PC-9 (cell line): ENCODE data around the gene DRD3. TPM values are rescaled to one million over a fixed set of nuclear protein-coding genes. Genes with fewer than 3 reads are reported as not detected.

ENCODE experiments used
- BruUV-seq: library from RNA; stranded (reverse); fragments of 400-500 nt; replicated peaks from 2 replicates; lab custom pipeline; 2021; lab: Mats Ljungman, UMichigan
- CTCF ChIA-PET: fragments of 300-600 bp; sonication (Branson Sonifier 250); formaldehyde crosslinking; loops from one replicate; lab custom pipeline; 2022; ENCODE audit warnings: antibody characterized with exemption; lab: Charles Lee
- POLR2A ChIA-PET: fragments of 300-600 bp; sonication (Branson Sonifier 250); formaldehyde crosslinking; loops from one replicate; lab custom pipeline; 2022; ENCODE audit warnings: antibody characterized with exemption; ENCODE audit not compliant: unreplicated experiment; lab: Charles Lee
- DNase-seq, 2 experiments: peaks; one replicate each; pipeline versions ENCODE4 v3.0.0 to v3.0.0-alpha.2; 2015 to 2022; ENCODE audit warnings: mixed read lengths in 1 of 2
- H2AFZ ChIP-seq: fragments of 200-600 bp; sonication (generic); 2 replicates; pipeline ENCODE4 v1.8.1; 2017; ENCODE audit warnings: antibody characterized with exemption
- H3F3A ChIP-seq: fragments of 200-600 bp; sonication (generic); 2 replicates; pipeline ENCODE4 v1.8.1; 2017; ENCODE audit warnings: antibody characterized with exemption, mild to moderate bottlenecking, low read depth; ENCODE audit not compliant: insufficient read depth
- H3K27ac ChIP-seq: fragments of 200-600 bp; sonication (generic); 2 replicates; pipeline ENCODE4 v1.6.1; 2016; ENCODE audit warnings: mixed run types
- H3K27me3 ChIP-seq: fragments of 200-600 bp; sonication (generic); 2 replicates; pipeline ENCODE4 v1.6.1; 2016; ENCODE audit warnings: low read depth, mixed run types; ENCODE audit not compliant: insufficient read depth
- H3K36me3 ChIP-seq: fragments of 200-600 bp; sonication (generic); 2 replicates; pipeline ENCODE4 v1.6.1; 2016; ENCODE audit warnings: low read depth, mixed run types
- H3K4me1 ChIP-seq: fragments of 200-600 bp; sonication (generic); replicated peaks from 2 replicates; pipeline ENCODE4 v1.6.1; 2016; ENCODE audit warnings: mixed run types; ENCODE audit not compliant: insufficient read depth
- H3K4me2 ChIP-seq: fragments of 200-600 bp; sonication (generic); 2 replicates; pipeline ENCODE4 v1.6.1; 2017; ENCODE audit warnings: mixed run types
- H3K4me3 ChIP-seq: fragments of 200-600 bp; sonication (generic); 2 replicates; pipeline ENCODE4 v1.6.1; 2016; ENCODE audit warnings: mixed run types
- H3K79me2 ChIP-seq: fragments of 200-600 bp; sonication (generic); 2 replicates; pipeline ENCODE4 v1.6.1; 2017; ENCODE audit warnings: low read depth, mixed run types
- H3K9me2 ChIP-seq: fragments of 200-600 bp; sonication (generic); 2 replicates; pipeline ENCODE4 v1.8.1; 2017; ENCODE audit warnings: mild to moderate bottlenecking; ENCODE audit not compliant: insufficient read depth
- H3K9me3 ChIP-seq: fragments of 200-600 bp; sonication (generic); 2 replicates; pipeline ENCODE4 v1.8.1; 2016; ENCODE audit warnings: low read depth; ENCODE audit not compliant: insufficient read depth
- H4K20me1 ChIP-seq: fragments of 200-600 bp; sonication (generic); 2 replicates; pipeline ENCODE4 v1.8.1; 2017; ENCODE audit not compliant: insufficient read depth
- EZH2 ChIP-seq: fragments of 200-600 bp; sonication (generic); IDR thresholded peaks from 2 replicates; pipeline ENCODE4 v1.8.0; 2017; ENCODE audit warnings: antibody characterized with exemption, low read depth
- intact Hi-C: fragments of 100-400 bp; cut with micrococcal nuclease; formaldehyde crosslinking; loops from one replicate; pipeline ENCODE4 v1.10.0; 2022; ENCODE audit not compliant: unreplicated experiment
- total RNA-seq: library from RNA; stranded (reverse); gene quantifications from 2 replicates; pipeline ENCODE4 v1.2.3, GENCODE V29; 2021
- TF ChIP-seq, protein P1 (sequence below): fragments of 200-600 bp; sonication (generic); conservative IDR thresholded peaks from 2 replicates; pipeline ENCODE4 v1.6.1; 2017; ENCODE audit warnings: mixed run types, antibody characterized with exemption, mild to moderate bottlenecking, moderate library complexity

The DRD3 gene
- total RNA-seq, 1 experiment from 2014 or later: not detected

GRCh38 chr3:114213627-114214541 lies 35.0 kb upstream of the DRD3 start:
- no peak for TF ChIP-seq EZH2
- TF ChIP-seq, protein P1, sequence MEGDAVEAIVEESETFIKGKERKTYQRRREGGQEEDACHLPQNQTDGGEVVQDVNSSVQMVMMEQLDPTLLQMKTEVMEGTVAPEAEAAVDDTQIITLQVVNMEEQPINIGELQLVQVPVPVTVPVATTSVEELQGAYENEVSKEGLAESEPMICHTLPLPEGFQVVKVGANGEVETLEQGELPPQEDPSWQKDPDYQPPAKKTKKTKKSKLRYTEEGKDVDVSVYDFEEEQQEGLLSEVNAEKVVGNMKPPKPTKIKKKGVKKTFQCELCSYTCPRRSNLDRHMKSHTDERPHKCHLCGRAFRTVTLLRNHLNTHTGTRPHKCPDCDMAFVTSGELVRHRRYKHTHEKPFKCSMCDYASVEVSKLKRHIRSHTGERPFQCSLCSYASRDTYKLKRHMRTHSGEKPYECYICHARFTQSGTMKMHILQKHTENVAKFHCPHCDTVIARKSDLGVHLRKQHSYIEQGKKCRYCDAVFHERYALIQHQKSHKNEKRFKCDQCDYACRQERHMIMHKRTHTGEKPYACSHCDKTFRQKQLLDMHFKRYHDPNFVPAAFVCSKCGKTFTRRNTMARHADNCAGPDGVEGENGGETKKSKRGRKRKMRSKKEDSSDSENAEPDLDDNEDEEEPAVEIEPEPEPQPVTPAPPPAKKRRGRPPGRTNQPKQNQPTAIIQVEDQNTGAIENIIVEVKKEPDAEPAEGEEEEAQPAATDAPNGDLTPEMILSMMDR: no peak
- ChIA-PET CTCF (interaction anchor here (0.6 to 0.7 kb wide), 3 partner anchors 59 to 961 kb away, joined by 3 to 8 read pairs (median 5); no protein-coding TSS in a partner anchor), POLR2A (no interaction called here)
- H3K4me2 ChIP-seq: peak overlapping the region; percentile 56
- H3K27me3 ChIP-seq: peaks cover 6% of the 10 kb centered on the region; the same call in 1 of the 2 replicates
- no peak overlapping the region; the same call in 1 of the 2 replicates for H2AFZ ChIP-seq
- H3K4me3 ChIP-seq: peak overlapping the region; percentile 33; the same call in 1 of the 2 replicates
- no TSS peak for BruUV-seq
- H3K79me2 ChIP-seq: no peaks in the 10 kb centered on the region
- H4K20me1 ChIP-seq: no peaks in the 10 kb centered on the region
- no peaks in the 10 kb centered on the region for H3K9me3 ChIP-seq
- intact Hi-C loops: no loop called here
- H3F3A ChIP-seq: no peaks in the 10 kb centered on the region
- DNase-seq: peak; percentile 5 to 52
- H3K4me1 ChIP-seq: no peaks in the 10 kb centered on the region
- H3K27ac ChIP-seq: no peak overlapping the region
- H3K9me2 ChIP-seq: no peaks in the 10 kb centered on the region
- no peaks in the 10 kb centered on the region for H3K36me3 ChIP-seq

- no peaks in the 10 kb centered on the region for H3K9me2 ChIP-seq
- intact Hi-C loops: no loop called here
- H3K27ac ChIP-seq: no peak overlapping the region
- no TSS peak for BruUV-seq
- no peak for TF ChIP-seq EZH2
- TF ChIP-seq, protein P1: no peak
- no peak overlapping the region for H2AFZ ChIP-seq
- H3K36me3 ChIP-seq: no peaks in the 10 kb centered on the region
- peak overlapping the region; percentile 56; the same call in 1 of the 2 replicates for H3K4me2 ChIP-seq
- H4K20me1 ChIP-seq: no peaks in the 10 kb centered on the region
- ChIA-PET POLR2A (no interaction called here), CTCF (interaction anchor here (0.6 kb wide), 2 partner anchors 486 to 962 kb away, joined by 3 to 5 read pairs; no protein-coding TSS in a partner anchor)
- no peak overlapping the region for H3K4me3 ChIP-seq
- peaks cover 6% of the 10 kb centered on the region; the same call in 1 of the 2 replicates for H3K27me3 ChIP-seq
- H3K4me1 ChIP-seq: no peaks in the 10 kb centered on the region
- no peaks in the 10 kb centered on the region for H3F3A ChIP-seq
- H3K79me2 ChIP-seq: no peaks in the 10 kb centered on the region
- no peak for DNase-seq
- H3K9me3 ChIP-seq: no peaks in the 10 kb centered on the region
Observed at GRCh38 chr3:114213292-114213626, 34.4 kb upstream of the DRD3 start.

- Histone ChIP-seq H3K9me3 (no peaks in the 10 kb centered on the region), H3K36me3 (no peaks in the 10 kb centered on the region), H3K4me3 (no peak overlapping the region), H3K27ac (no peak overlapping the region), H3K4me2 (no peak overlapping the region), H3F3A (no peaks in the 10 kb centered on the region), H3K4me1 (no peaks in the 10 kb centered on the region), H3K79me2 (no peaks in the 10 kb centered on the region), H2AFZ (no peak overlapping the region), H3K27me3 (peaks cover 6% of the 10 kb centered on the region; the same call in 1 of the 2 replicates), H3K9me2 (no peaks in the 10 kb centered on the region), H4K20me1 (no peaks in the 10 kb centered on the region)
- no TSS peak for BruUV-seq
- DNase-seq: no peak
- no peak for TF ChIP-seq EZH2
- TF ChIP-seq, protein P1: no peak
- intact Hi-C loops: no loop called here
- ChIA-PET CTCF (no interaction called here), POLR2A (no interaction called here)
Observed at GRCh38 chr3:114212646-114213045, 33.8 kb upstream of the DRD3 start.
